HG03060 (cell line): ENCODE results near the gene NFIB.

Experiments used
- ATAC-seq: cut with Tn5 transposase; IDR thresholded peaks from one replicate; pipeline ENCODE4 v1.9.1; 2021; ENCODE audit warnings: low read depth, moderate number of reproducible peaks; ENCODE audit not compliant: unreplicated experiment

Gene NFIB

GRCh38 chr9:14221558-14221957, 92.4 kb downstream of the NFIB start:
- ATAC-seq, result no peak

GRCh38 chr9:14221119-14221518, 92.8 kb downstream of the NFIB start:
- ATAC-seq, result no peak

GRCh38 chr9:14220256-14220655, 93.7 kb downstream of the NFIB start:
- ATAC-seq, result no peak

GRCh38 chr9:14219850-14220249, 94.1 kb downstream of the NFIB start:
- ATAC-seq, result no peak

- ATAC-seq, result no peak
These were observed 95.7 kb downstream of the NFIB start for GRCh38 chr9:14218253-14218652.

GRCh38 chr9:14216612-14217194, 97.2 kb downstream of the NFIB start:
- no peak for ATAC-seq

- ATAC-seq, result no peak
These were observed 98.3 kb downstream of the NFIB start for GRCh38 chr9:14215614-14216013.

GRCh38 chr9:14214693-14215092, 99.2 kb downstream of the NFIB start:
- no peak for ATAC-seq

GRCh38 chr9:14214065-14214684, 99.8 kb downstream of the NFIB start:
- no peak for ATAC-seq

- ATAC-seq, result no peak
These were observed 100.4 kb downstream of the NFIB start for GRCh38 chr9:14213504-14213903.

- no peak for ATAC-seq
These were observed 101.1 kb downstream of the NFIB start for GRCh38 chr9:14212697-14213420.

GRCh38 chr9:14212077-14212476, 101.9 kb downstream of the NFIB start:
- ATAC-seq, result no peak

GRCh38 chr9:14211564-14211963, 102.4 kb downstream of the NFIB start:
- ATAC-seq, result no peak

- no peak for ATAC-seq
These were observed 103.5 kb downstream of the NFIB start for GRCh38 chr9:14210428-14210827.

- ATAC-seq, result no peak
These were observed 104.3 kb downstream of the NFIB start for GRCh38 chr9:14209399-14210345.

GRCh38 chr9:14207352-14207995, 106.5 kb downstream of the NFIB start:
- ATAC-seq, result no peak

GRCh38 chr9:14205463-14205862, 108.5 kb downstream of the NFIB start:
- no peak for ATAC-seq

- ATAC-seq, result no peak
These were observed 110.4 kb downstream of the NFIB start for GRCh38 chr9:14203356-14204056.

- ATAC-seq, result no peak
These were observed 115.0 kb downstream of the NFIB start for GRCh38 chr9:14198841-14199455.
